HepG2 (cell line): ENCODE data around the gene SMCHD1. TPM values are rescaled to one million over a fixed set of nuclear protein-coding genes. Genes with fewer than 3 reads are reported as not detected.
A peak's percentile ranks its signal among the peaks of the same experiment; 100 is the strongest.

Experiments used
- ATAC-seq: fragments of 200-7000 bp; cut with Tn5 transposase; 3 replicates; pipeline ENCODE4 v1.9.1; 2020; ENCODE audit warnings: mild to moderate bottlenecking, moderate library complexity
- BruUV-seq: library from RNA; stranded (reverse); fragments of 400-500 nt; replicated peaks from 2 replicates; lab custom pipeline; 2021; lab: Mats Ljungman, UMichigan
- CTCF ChIA-PET: fragments of 300-600 bp; formaldehyde crosslinking; extraction: SDS; loops from one replicate; lab custom pipeline; 2021; ENCODE audit warnings: low total read pairs, inconsistent platforms, low intra/inter-chr PET ratio; lab: Yijun Ruan, JAX
- POLR2A ChIA-PET: fragments of 350-600 bp; sonication (Branson Sonifier 250); formaldehyde crosslinking; loops from one replicate; lab custom pipeline; 2020; ENCODE audit warnings: antibody characterized with exemption, inconsistent platforms; lab: Yijun Ruan, JAX
- DNase-seq: peaks from one replicate; pipeline ENCODE4 v3.0.0-alpha.2; 2015; ENCODE audit warnings: low spot score
- FAIRE-seq: peaks from 3 replicates; lab custom pipeline; 2011; peaks lifted over from hg19 to GRCh38; lab: Jason Lieb, UNC
- H2AFZ ChIP-seq: one replicate; pipeline ENCODE4 v1.6.1; 2011; ENCODE audit warnings: low read length, inconsistent platforms
- H3K27ac ChIP-seq: fragments of 300-600 bp; 3 replicates; pipeline ENCODE4 v1.8.0; 2011; ENCODE audit warnings: mixed run types, mild to moderate bottlenecking, mixed read lengths, low read length, inconsistent platforms; ENCODE audit not compliant: insufficient read depth; ENCODE audit errors: extremely low read length
- H3K27me3 ChIP-seq, 2 experiments: fragments of 200-600 bp in 1 of 2; 2 replicates in 1 of 2; 3 replicates in 1 of 2; pipeline versions ENCODE4 v1.6.0 to v1.8.0; 2011; ENCODE audit warnings: low read length in 2 of 2, mild to moderate bottlenecking in 2 of 2, moderate library complexity in 2 of 2, inconsistent platforms in 1 of 2; ENCODE audit not compliant: insufficient read depth in 2 of 2, control insufficient read depth in 1 of 2
- H3K36me3 ChIP-seq, 2 experiments: fragments of 200-600 bp in 1 of 2; replicated peaks in 1 of 2; 2 replicates in 1 of 2; 3 replicates in 1 of 2; pipeline versions ENCODE4 v1.5.1 to v1.8.0; 2011; ENCODE audit warnings: low read length in 2 of 2, inconsistent platforms in 1 of 2; ENCODE audit not compliant: insufficient read depth in 2 of 2, control insufficient read depth in 1 of 2
- H3K4me1 ChIP-seq: 2 replicates; pipeline ENCODE4 v1.5.1; 2012; ENCODE audit warnings: low read length, inconsistent platforms; ENCODE audit not compliant: insufficient read depth
- H3K4me2 ChIP-seq: 2 replicates; pipeline ENCODE4 v1.6.0; 2011; ENCODE audit warnings: low read depth, low read length, inconsistent platforms
- H3K4me3 ChIP-seq, 3 experiments: fragments of 200-600 bp in 1 of 3; sonication (generic), shearing (Covaris generic) in 1 of 3; replicated peaks in 1 of 3; 2 replicates each; pipeline ENCODE4 v1.5.1; 2011 to 2016; ENCODE audit warnings: low read length in 3 of 3, inconsistent platforms in 2 of 3, low read depth in 2 of 3, mild to moderate bottlenecking in 2 of 3, control low read depth in 1 of 3, mixed read lengths in 1 of 3; ENCODE audit not compliant: insufficient read depth in 1 of 3
- H3K79me2 ChIP-seq: one replicate; pipeline ENCODE4 v1.6.1; 2011; ENCODE audit warnings: low read length, inconsistent platforms; ENCODE audit not compliant: insufficient read depth
- H3K9ac ChIP-seq: 2 replicates; pipeline ENCODE4 v1.6.0; 2011; ENCODE audit warnings: mild to moderate bottlenecking, low read depth, low read length, inconsistent platforms; ENCODE audit not compliant: insufficient read depth
- H3K9me3 ChIP-seq: 2 replicates; pipeline ENCODE4 v1.5.1; 2012; ENCODE audit warnings: mild to moderate bottlenecking, low read length
- H4K20me1 ChIP-seq: 2 replicates; pipeline ENCODE4 v1.6.0; 2011; ENCODE audit warnings: inconsistent platforms, mild to moderate bottlenecking, low read length, moderate library complexity; ENCODE audit not compliant: insufficient read depth
- FOXO1 ChIP-seq: sonication (generic); formaldehyde crosslinking; IDR thresholded peaks from 2 replicates; pipeline ENCODE4 v1.4.0; 2020; ENCODE audit warnings: missing genetic modification reagents
- SUZ12 ChIP-seq: fragments of 150-350 bp; IDR thresholded peaks from 2 replicates; pipeline ENCODE4 v1.6.1; 2014; ENCODE audit warnings: low read depth, low read length
- TFDP1 ChIP-seq: IDR thresholded peaks from 2 replicates; pipeline ENCODE4 v1.6.1; 2016; ENCODE audit warnings: missing compliant biosample characterization, missing genetic modification reagents, borderline replicate concordance
- ZBTB25 ChIP-seq: IDR thresholded peaks from 2 replicates; pipeline ENCODE4 v1.6.1; 2018; ENCODE audit warnings: missing genetic modification reagents
- ZNF317 ChIP-seq: sonication (generic); formaldehyde crosslinking; IDR thresholded peaks from 2 replicates; pipeline ENCODE4 v1.5.0; 2020; ENCODE audit warnings: mild to moderate bottlenecking, missing genetic modification reagents
- ZNF577 ChIP-seq: sonication (generic); formaldehyde crosslinking; IDR thresholded peaks from 2 replicates; pipeline ENCODE4 v1.4.0; 2020; ENCODE audit warnings: mild to moderate bottlenecking, low read depth, missing genetic modification reagents, borderline replicate concordance
- ZNF800 ChIP-seq: sonication (generic); formaldehyde crosslinking; IDR thresholded peaks from 2 replicates; pipeline ENCODE4 v1.4.0; 2020; ENCODE audit warnings: missing genetic modification reagents
- WGBS: methylation state at CpG from one replicate; pipeline ENCODE4 v1.1.6; 2017; ENCODE audit warnings: low lambda C conversion rate; 5-methylcytosine and 5-hydroxymethylcytosine counted together
- in situ Hi-C: cut with HindIII; loops from 2 replicates; pipeline ENCODE4 v1.10.0; 2017; ENCODE audit warnings: low pct_unique_long_range_greater_than_20kb; ENCODE audit not compliant: extremely low pct_ligation_motif_present
- intact Hi-C: fragments of 100-400 bp; cut with micrococcal nuclease; formaldehyde crosslinking; loops from one replicate; pipeline ENCODE4 v1.10.0; 2022; ENCODE audit not compliant: unreplicated experiment
- polyA plus RNA-seq, 8 experiments: library from polyadenylated mRNA; depleted of rRNA in 3 of 8; stranded (reverse) in 7 of 8; unstranded in 1 of 8; fragments of >200 nt; fragmentation: Illumina TruSeq in 4 of 8; extraction: Trizol in 4 of 8; gene quantifications; 2 replicates each; pipeline versions ENCODE4 v1.2.1 to v1.2.3, GENCODE V29; 2011 to 2016; ENCODE audit warnings: low read depth in 4 of 8, missing spikeins in 1 of 8, mixed read lengths in 1 of 8; ENCODE audit not compliant: insufficient read depth in 1 of 8
- total RNA-seq, 5 experiments: library from RNA; depleted of rRNA; stranded (reverse); fragments of >200 nt; fragmentation: Illumina TruSeq; extraction: Trizol; gene quantifications; 2 replicates each; pipeline ENCODE4 v1.2.3, GENCODE V29; 2016; ENCODE audit warnings: low read depth in 1 of 5

Gene SMCHD1
- total and polyA plus RNA-seq, 2 of the 13 experiments (the other 11 are each of a cell fraction or from before 2014, with no cell fraction given), result 21.4 to 93.6 TPM

GRCh38 chr18:2686349-2686968, 30.9 kb downstream of the SMCHD1 start:
- 100% methylated on average over 3 of the region's 3 CpGs for WGBS
- no peaks in the 10 kb centered on the region for H3K4me1 ChIP-seq
- ATAC-seq (no peak), DNase-seq (no peak), FAIRE-seq (no peak)
- H3K4me3 ChIP-seq, result no peak overlapping the region
- ChIA-PET CTCF (no interaction called here), POLR2A (no interaction called here)
- no TSS peak for BruUV-seq
- in situ Hi-C loops, result no loop called here
- intact Hi-C loops, result no loop called here
- H3K4me2 ChIP-seq, result no peak overlapping the region
- TF ChIP-seq ZNF317 (peak; percentile 98), ZBTB25 (CRISPR knock-in tag) (no peak)
- 0 out of 2 replicates have a peak, but pooled peaks cover 3% of the 10 kb centered on the region for H3K9me3 ChIP-seq
- H3K79me2 ChIP-seq, result peaks cover 45% of the 10 kb centered on the region
- H3K27ac ChIP-seq, result no peak overlapping the region
- no peak overlapping the region for H2AFZ ChIP-seq
- peaks cover 7 to 59% of the 10 kb centered on the region in 2 experiments for H3K36me3 ChIP-seq
- no peaks in the 10 kb centered on the region for H4K20me1 ChIP-seq
- no peaks in the 10 kb centered on the region for H3K27me3 ChIP-seq
- H3K9ac ChIP-seq, result no peak overlapping the region

- in situ Hi-C loops (no loop called here), intact Hi-C loops (no loop called here)
- Histone ChIP-seq H3K27me3 (no peaks in the 10 kb centered on the region), H3K9me3 (0 out of 2 replicates have a peak, but pooled peaks cover 3% of the 10 kb centered on the region), H3K27ac (no peak overlapping the region), H3K4me1 (no peaks in the 10 kb centered on the region), H3K9ac (no peak overlapping the region), H2AFZ (no peak overlapping the region), H3K4me2 (no peak overlapping the region), H3K36me3 (peaks cover 8 to 62% of the 10 kb centered on the region in 2 experiments), H3K79me2 (peaks cover 39% of the 10 kb centered on the region), H4K20me1 (no peaks in the 10 kb centered on the region), H3K4me3 (no peak overlapping the region)
- 94% methylated on average over 3 of the region's 3 CpGs for WGBS
- no peak for DNase-seq
- ATAC-seq, result no peak
- BruUV-seq, result no TSS peak
- FAIRE-seq, result no peak
- TF ChIP-seq SUZ12 (no peak), TFDP1 (no peak), ZNF800 (CRISPR knock-in tag) (no peak), FOXO1 (CRISPR knock-in tag) (no peak), ZNF577 (no peak)
- ChIA-PET CTCF (no interaction called here), POLR2A (no interaction called here)
Observed at GRCh38 chr18:2687390-2688001, 32.0 kb downstream of the SMCHD1 start.
